AG04449 (cell line): ENCODE measurements around the gene KRT25.

Source experiments
- CTCF ChIA-PET: fragments of 350-600 bp; formaldehyde crosslinking; extraction: SDS; loops from one replicate; lab custom pipeline; 2021; ENCODE audit warnings: antibody characterized with exemption; lab: Yijun Ruan, JAX
- POLR2A ChIA-PET: fragments of 400-600, 350-600 bp; formaldehyde crosslinking; extraction: SDS; loops from one replicate; lab custom pipeline; 2020; ENCODE audit warnings: antibody characterized with exemption, inconsistent platforms; lab: Yijun Ruan, JAX
- DNase-seq: peaks from one replicate; pipeline ENCODE4 v3.0.0-alpha.2; 2010; ENCODE audit warnings: low read depth, low spot score
- H3K4me3 ChIP-seq: 2 replicates; pipeline ENCODE4 v1.5.1; 2011; ENCODE audit warnings: low read depth, mild to moderate bottlenecking, control low read depth, low read length
- CTCF ChIP-seq: IDR thresholded peaks from one replicate; pipeline ENCODE4 v1.5.1; 2011; ENCODE audit warnings: mild to moderate bottlenecking, moderate library complexity, low read length, control low read depth, inconsistent platforms; ENCODE audit not compliant: insufficient read depth; ENCODE audit errors: missing control alignments

KRT25 gene

GRCh38 chr17:40717776-40718175 lies 37.4 kb downstream of the KRT25 start:
- CTCF ChIA-PET: interaction anchor here (1.0 kb wide), 1 partner anchor 9 kb away, joined by 3 read pairs; no protein-coding TSS in a partner anchor
- no peak overlapping the region for H3K4me3 ChIP-seq
- no peak for DNase-seq
- POLR2A ChIA-PET: no interaction called here
- no peak for TF ChIP-seq CTCF

DNA sequence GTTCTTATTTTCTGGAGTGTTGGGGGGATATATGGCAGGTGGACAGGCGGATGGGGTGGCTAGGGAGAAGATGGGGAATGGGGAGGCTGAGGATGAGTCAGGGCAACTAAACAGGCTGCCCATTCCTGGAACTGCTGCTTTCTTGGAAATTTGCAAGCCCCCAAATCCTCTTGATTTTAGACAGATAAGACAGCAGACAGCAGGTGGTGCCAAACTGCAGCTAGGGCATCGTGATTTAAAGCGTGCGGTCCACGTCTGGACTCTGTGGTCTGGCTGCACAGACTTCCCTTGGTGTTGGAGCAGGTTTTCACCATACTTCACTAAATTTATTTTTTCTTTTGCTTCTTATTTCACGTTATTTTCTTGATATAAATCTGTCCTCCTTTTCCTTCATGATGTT lies 40.7 kb downstream of the KRT25 start:
- no peak overlapping the region for H3K4me3 ChIP-seq
- no peak for DNase-seq
- POLR2A ChIA-PET: no interaction called here
- no peak for TF ChIP-seq CTCF
- CTCF ChIA-PET: interaction anchor here (0.8 kb wide), 1 partner anchor 77 kb away, joined by 4 read pairs; no protein-coding TSS in a partner anchor

GRCh38 chr17:40707745-40708144 lies 47.4 kb downstream of the KRT25 start:
- CTCF ChIA-PET: no interaction called here
- POLR2A ChIA-PET: interaction anchor here (0.7 kb wide), 1 partner anchor 14 kb away, joined by 3 read pairs; no protein-coding TSS in a partner anchor
- TF ChIP-seq CTCF: no peak
- H3K4me3 ChIP-seq: no peak overlapping the region
- no peak for DNase-seq

GRCh38 chr17:40705584-40705983 lies 49.5 kb downstream of the KRT25 start:
- no peak overlapping the region for H3K4me3 ChIP-seq
- CTCF ChIA-PET: interaction anchor here (0.6 to 1.3 kb wide), 3 partner anchors 33 to 679 kb away, joined by 3 to 4 read pairs (median 3); no protein-coding TSS in a partner anchor
- DNase-seq: no peak
- POLR2A ChIA-PET: no interaction called here
- no peak for TF ChIP-seq CTCF

- H3K4me3 ChIP-seq: no peak within 1 kb of the TSS
- POLR2A ChIA-PET: no interaction called here
- CTCF ChIA-PET: no interaction called here
- TF ChIP-seq CTCF: no peak
- no peak for DNase-seq
Observed at GRCh38 chr17:40703652-40704051, 51.5 kb downstream of the KRT25 start, which contains the start of gene KRT24. Gene KRT24, minus strand, starts transcription at chr17:40703752. Its CDS starts 59 bp downstream, at chr17:40703693.

DNA sequence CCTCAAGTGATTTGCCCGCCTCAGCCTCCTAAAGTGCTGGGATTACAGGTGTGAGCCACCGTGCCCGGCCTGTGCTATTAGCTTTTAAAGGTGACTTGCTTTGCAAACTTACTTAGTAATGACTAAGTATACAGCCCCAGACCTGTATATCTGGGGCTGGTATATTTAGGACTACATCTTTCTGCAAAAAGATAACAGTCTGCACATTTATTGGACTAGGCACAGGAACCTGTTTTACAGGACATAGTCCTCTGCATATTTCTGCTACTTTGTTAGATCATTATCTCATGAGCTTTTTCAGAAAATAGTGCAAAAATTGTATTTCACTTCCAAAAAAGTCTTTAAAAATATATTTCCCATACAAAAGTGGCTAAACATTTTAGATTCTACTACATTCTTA lies 52.9 kb downstream of the KRT25 start:
- ChIA-PET POLR2A (no interaction called here), CTCF (interaction anchor here (1.4 kb wide), 1 partner anchor 82 kb away, joined by 6 read pairs; no protein-coding TSS in a partner anchor)
- no peak for DNase-seq
- no peak overlapping the region for H3K4me3 ChIP-seq
- no peak for TF ChIP-seq CTCF
